ENCODE results near the gene LSM11. TPM values are rescaled to one million over a fixed set of nuclear protein-coding genes. Genes with fewer than 3 reads are reported as not detected.

The LSM11 gene
- total RNA-seq, 6 experiments from 2014 or later: 0.75 to 1.5 (median 1.0) TPM

- WGBS (ENCODE audit: insufficient coverage, low coverage, low lambda C conversion rate, missing lambda C conversion rate): 66% methylated on average over 7 of the region's 8 CpGs
- H3K36me3 ChIP-seq: no peaks in the 10 kb centered on the region
- H3K27me3 ChIP-seq: no peaks in the 10 kb centered on the region
- no peaks in the 10 kb centered on the region for H3K4me1 ChIP-seq
- H3K9me3 ChIP-seq: no peaks in the 10 kb centered on the region
- H3K27ac ChIP-seq: no peak overlapping the region
- peak in 2 of 4 donors; percentile 25 to 33 for ATAC-seq
- peak in 2 of 3 donors; percentile 41 to 50 for DNase-seq
- intact Hi-C loops (cut with DNase I): no loop called here
- H3K4me3 ChIP-seq: no peak overlapping the region
- TF ChIP-seq POLR2A (IDR thresholded peaks at IDR 0.05): no peak
- TF ChIP-seq, protein P1, sequence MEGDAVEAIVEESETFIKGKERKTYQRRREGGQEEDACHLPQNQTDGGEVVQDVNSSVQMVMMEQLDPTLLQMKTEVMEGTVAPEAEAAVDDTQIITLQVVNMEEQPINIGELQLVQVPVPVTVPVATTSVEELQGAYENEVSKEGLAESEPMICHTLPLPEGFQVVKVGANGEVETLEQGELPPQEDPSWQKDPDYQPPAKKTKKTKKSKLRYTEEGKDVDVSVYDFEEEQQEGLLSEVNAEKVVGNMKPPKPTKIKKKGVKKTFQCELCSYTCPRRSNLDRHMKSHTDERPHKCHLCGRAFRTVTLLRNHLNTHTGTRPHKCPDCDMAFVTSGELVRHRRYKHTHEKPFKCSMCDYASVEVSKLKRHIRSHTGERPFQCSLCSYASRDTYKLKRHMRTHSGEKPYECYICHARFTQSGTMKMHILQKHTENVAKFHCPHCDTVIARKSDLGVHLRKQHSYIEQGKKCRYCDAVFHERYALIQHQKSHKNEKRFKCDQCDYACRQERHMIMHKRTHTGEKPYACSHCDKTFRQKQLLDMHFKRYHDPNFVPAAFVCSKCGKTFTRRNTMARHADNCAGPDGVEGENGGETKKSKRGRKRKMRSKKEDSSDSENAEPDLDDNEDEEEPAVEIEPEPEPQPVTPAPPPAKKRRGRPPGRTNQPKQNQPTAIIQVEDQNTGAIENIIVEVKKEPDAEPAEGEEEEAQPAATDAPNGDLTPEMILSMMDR (IDR thresholded peaks at IDR 0.05): no peak
These were observed 34.8 kb downstream of the LSM11 start for GRCh38 chr5:157778121-157778805.

DNA sequence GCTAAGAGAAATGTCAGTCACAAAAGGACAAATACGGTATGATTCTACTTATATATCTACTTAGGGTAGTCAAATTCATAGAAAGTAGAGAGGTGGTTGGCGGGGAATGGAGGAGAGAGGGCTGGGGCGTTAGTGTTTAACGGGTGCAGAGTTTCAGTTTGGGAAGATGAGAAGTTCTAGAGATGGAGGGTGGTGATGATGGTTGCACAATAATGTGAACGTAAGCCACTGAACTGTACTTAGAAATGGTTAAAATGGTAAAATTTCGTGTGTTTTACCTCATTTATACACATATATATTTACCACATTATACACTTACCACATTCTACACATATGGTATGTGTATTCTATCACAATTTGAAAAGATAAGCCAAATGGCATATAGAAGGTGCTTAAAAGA lies 35.7 kb downstream of the LSM11 start:
- Histone ChIP-seq H3K9me3 (no peaks in the 10 kb centered on the region), H3K27ac (no peak overlapping the region), H3K4me3 (no peak overlapping the region), H3K4me1 (no peaks in the 10 kb centered on the region), H3K36me3 (no peaks in the 10 kb centered on the region), H3K27me3 (no peaks in the 10 kb centered on the region)
- TF ChIP-seq, protein P1 (IDR thresholded peaks at IDR 0.05): no peak
- no peak for TF ChIP-seq POLR2A (IDR thresholded peaks at IDR 0.05)
- no peak for ATAC-seq
- intact Hi-C loops (cut with DNase I): no loop called here
- no peak for DNase-seq
- WGBS (ENCODE audit: insufficient coverage, low coverage, low lambda C conversion rate, missing lambda C conversion rate): 75% methylated on average over 6 of the region's 6 CpGs

- ATAC-seq (no peak), DNase-seq (no peak)
- H3K27me3 ChIP-seq: no peaks in the 10 kb centered on the region
- intact Hi-C loops (cut with DNase I): no loop called here
- H3K4me1 ChIP-seq: no peaks in the 10 kb centered on the region
- WGBS (ENCODE audit: insufficient coverage, low coverage, low lambda C conversion rate, missing lambda C conversion rate): 95% methylated on average over 3 of the region's 3 CpGs
- H3K4me3 ChIP-seq: no peak overlapping the region
- H3K36me3 ChIP-seq: peaks cover 0 to 30% (median 15%) of the 10 kb centered on the region in 4 donors
- no peak for TF ChIP-seq POLR2A (IDR thresholded peaks at IDR 0.05)
- TF ChIP-seq, protein P1 (IDR thresholded peaks at IDR 0.05): no peak
- H3K27ac ChIP-seq: no peak overlapping the region
- no peaks in the 10 kb centered on the region for H3K9me3 ChIP-seq
These were observed 42.3 kb downstream of the LSM11 start for GRCh38 chr5:157785801-157786200.

- no peak for DNase-seq
- H3K36me3 ChIP-seq: peaks cover 0 to 42% (median 15%) of the 10 kb centered on the region in 4 donors
- TF ChIP-seq, protein P1 (IDR thresholded peaks at IDR 0.05): no peak
- no peak for TF ChIP-seq POLR2A (IDR thresholded peaks at IDR 0.05)
These were observed 49.8 kb downstream of the LSM11 start for GRCh38 chr5:157793301-157793700.

More at GRCh38 chr5:157793301-157793700, 49.8 kb downstream of the LSM11 start:
- H3K27ac ChIP-seq: no peak overlapping the region
- intact Hi-C loops (cut with DNase I): no loop called here
- no peaks in the 10 kb centered on the region for H3K9me3 ChIP-seq
- no peak overlapping the region for H3K4me3 ChIP-seq
- ATAC-seq: no peak
- no peaks in the 10 kb centered on the region for H3K27me3 ChIP-seq
- WGBS (ENCODE audit: insufficient coverage, low coverage, low lambda C conversion rate, missing lambda C conversion rate): 83% methylated on average over 4 of the region's 4 CpGs
- no peaks in the 10 kb centered on the region for H3K4me1 ChIP-seq
